ENCODE data around the gene TMOD1. TPM values are rescaled to one million over a fixed set of nuclear protein-coding genes. Genes with fewer than 3 reads are reported as not detected.

The TMOD1 gene
- total and polyA plus RNA-seq, 4 donors, result 9.2 to 20.0 (median 14.1) TPM

- DNase-seq (ENCODE audit: low spot score), result no peak
- Histone ChIP-seq H3K27me3 (ENCODE audit: control insufficient read depth in 4 of 4, insufficient read depth in 4 of 4, low read length in 3 of 4) (no peaks in the 10 kb centered on the region), H3K36me3 (ENCODE audit: control insufficient read depth in 4 of 4, insufficient read depth in 3 of 4, low read depth in 1 of 4, low read length in 3 of 4) (peaks cover 0 to 2% (median 1%) of the 10 kb centered on the region in 4 donors), H3K9me3 (ENCODE audit: control insufficient read depth in 4 of 4, low read length in 3 of 4) (peaks cover 0 to 2% (median 0%) of the 10 kb centered on the region in 4 donors), H3K4me3 (ENCODE audit: low read depth in 1 of 3, low read length in 3 of 3) (no peak overlapping the region), H3K4me1 (ENCODE audit: control insufficient read depth in 4 of 4, insufficient read depth in 4 of 4, low read length in 3 of 4) (peaks cover 10 to 21% (median 15%) of the 10 kb centered on the region in 4 donors), H3K27ac (ENCODE audit: low read depth in 1 of 2, low read length in 2 of 2) (no peak overlapping the region), H3K9ac (ENCODE audit: low read depth in 1 of 2, low read length in 2 of 2) (no peak overlapping the region)
- 95% methylated on average over 6 of the region's 6 CpGs for WGBS
- TF ChIP-seq FOXA2 (IDR thresholded peaks at IDR 0.05) (no peak), FOXA1 (IDR thresholded peaks at IDR 0.05) (no peak), RAD21 (IDR thresholded peaks at IDR 0.05) (no peak), JUND (IDR thresholded peaks at IDR 0.05) (no peak), HNF4A (conservative IDR thresholded peaks at IDR 0.05) (no peak), EGR1 (IDR thresholded peaks at IDR 0.05; ENCODE audit: low read depth in 2 of 2) (no peak), RXRA (IDR thresholded peaks at IDR 0.05) (no peak)
Observed at GRCh38 chr9:97553141-97553540, 51.7 kb downstream of the TMOD1 start.

DNA sequence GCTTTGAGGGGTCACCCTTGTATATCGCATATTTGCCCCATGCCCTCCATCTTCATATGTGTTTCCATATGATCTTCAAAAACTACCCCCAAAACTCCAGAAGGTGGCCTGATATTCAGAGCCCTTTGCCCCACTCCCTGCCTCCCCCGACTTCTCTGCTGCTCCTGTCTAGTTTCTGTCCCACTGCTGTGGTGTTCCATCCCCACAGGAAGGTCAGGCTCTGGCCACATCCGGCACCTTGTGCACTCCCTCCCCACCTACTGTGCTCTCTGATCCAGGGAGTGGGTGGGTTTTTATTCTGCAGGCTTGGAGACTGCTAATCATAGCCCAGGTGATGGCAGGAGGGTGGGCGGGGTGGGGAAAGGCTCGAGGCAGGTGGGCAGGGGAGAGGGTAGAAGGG, 52.4 kb downstream of the TMOD1 start:
- H3K9ac ChIP-seq (ENCODE audit: low read depth in 1 of 2, low read length in 2 of 2), result no peak overlapping the region
- no peak overlapping the region for H3K4me3 ChIP-seq (ENCODE audit: low read depth in 1 of 3, low read length in 3 of 3)
- H3K36me3 ChIP-seq (ENCODE audit: control insufficient read depth in 4 of 4, insufficient read depth in 3 of 4, low read depth in 1 of 4, low read length in 3 of 4), result peaks cover 0 to 2% (median 0%) of the 10 kb centered on the region in 4 donors
- peaks cover 0 to 2% (median 0%) of the 10 kb centered on the region in 4 donors for H3K9me3 ChIP-seq (ENCODE audit: control insufficient read depth in 4 of 4, low read length in 3 of 4)
- DNase-seq (ENCODE audit: low spot score), result no peak
- peaks cover 10 to 23% (median 16%) of the 10 kb centered on the region in 4 donors for H3K4me1 ChIP-seq (ENCODE audit: control insufficient read depth in 4 of 4, insufficient read depth in 4 of 4, low read length in 3 of 4)
- 90% methylated on average over 5 of the region's 5 CpGs for WGBS
- H3K27me3 ChIP-seq (ENCODE audit: control insufficient read depth in 4 of 4, insufficient read depth in 4 of 4, low read length in 3 of 4), result no peaks in the 10 kb centered on the region
- TF ChIP-seq CTCF (IDR thresholded peaks at IDR 0.05; ENCODE audit: low read depth, low read length, missing input control) (no peak), REST (IDR thresholded peaks at IDR 0.05) (no peak), RAD21 (IDR thresholded peaks at IDR 0.05) (no peak), EGR1 (IDR thresholded peaks at IDR 0.05; ENCODE audit: low read depth in 2 of 2) (no peak), ZBTB33 (IDR thresholded peaks at IDR 0.05) (no peak), YY1 (IDR thresholded peaks at IDR 0.05) (no peak), SP1 (IDR thresholded peaks at IDR 0.05) (no peak), JUND (IDR thresholded peaks at IDR 0.05) (no peak), HNF4G (IDR thresholded peaks at IDR 0.05) (no peak), FOXA2 (IDR thresholded peaks at IDR 0.05) (no peak), HNF4A (conservative IDR thresholded peaks at IDR 0.05) (no peak)
- TF ChIP-seq, protein P1, sequence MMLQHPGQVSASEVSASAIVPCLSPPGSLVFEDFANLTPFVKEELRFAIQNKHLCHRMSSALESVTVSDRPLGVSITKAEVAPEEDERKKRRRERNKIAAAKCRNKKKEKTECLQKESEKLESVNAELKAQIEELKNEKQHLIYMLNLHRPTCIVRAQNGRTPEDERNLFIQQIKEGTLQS (IDR thresholded peaks at IDR 0.05), result no peak
- TF ChIP-seq, protein P2, sequence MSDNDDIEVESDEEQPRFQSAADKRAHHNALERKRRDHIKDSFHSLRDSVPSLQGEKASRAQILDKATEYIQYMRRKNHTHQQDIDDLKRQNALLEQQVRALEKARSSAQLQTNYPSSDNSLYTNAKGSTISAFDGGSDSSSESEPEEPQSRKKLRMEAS (IDR thresholded peaks at IDR 0.05), result no peak
- H3K27ac ChIP-seq (ENCODE audit: low read depth in 1 of 2, low read length in 2 of 2), result no peak overlapping the region
